IMR-90 (cell line): ENCODE data around the gene CDX1. TPM values are rescaled to one million over a fixed set of nuclear protein-coding genes. Genes with fewer than 3 reads are reported as not detected.

Experiments
- ATAC-seq: fragments of 200-7000 bp; cut with Tn5 transposase; 2 replicates; pipeline ENCODE4 v1.9.1; 2020; ENCODE audit warnings: low read depth, mild to moderate bottlenecking, moderate library complexity
- BruUV-seq: library from RNA; stranded (reverse); fragments of 400-500 nt; replicated peaks from 2 replicates; lab custom pipeline; 2021; lab: Mats Ljungman, UMichigan
- CTCF ChIA-PET: fragments of 300-600 bp; formaldehyde crosslinking; extraction: SDS; loops from one replicate; lab custom pipeline; 2021; ENCODE audit warnings: antibody characterized with exemption; lab: Yijun Ruan, JAX
- POLR2A ChIA-PET: fragments of 300-600 bp; sonication (Branson Sonifier 250); formaldehyde crosslinking; loops from one replicate; lab custom pipeline; 2022; ENCODE audit warnings: antibody characterized with exemption; ENCODE audit not compliant: unreplicated experiment; lab: Charles Lee
- DNase-seq: peaks from one replicate; pipeline ENCODE4 v3.0.0; 2013
- H2AFZ ChIP-seq: replicated peaks from 2 replicates; pipeline ENCODE3; 2013; ENCODE audit warnings: low read length, mild to moderate bottlenecking; ENCODE audit not compliant: poor library complexity
- H2AK5ac ChIP-seq: 2 replicates; pipeline ENCODE4 v1.6.1; 2013; ENCODE audit warnings: low read depth, low read length, inconsistent platforms
- H2AK9ac ChIP-seq: replicated peaks from 2 replicates; pipeline ENCODE3; 2013; ENCODE audit warnings: mild to moderate bottlenecking, low read depth, low read length, moderate library complexity; ENCODE audit not compliant: poor library complexity
- H2BK120ac ChIP-seq: 2 replicates; pipeline ENCODE4 v1.6.1; 2013; ENCODE audit warnings: low read depth, low read length, inconsistent platforms
- H2BK15ac ChIP-seq: 3 replicates; pipeline ENCODE4 v1.6.1; 2013; ENCODE audit warnings: low read depth, low read length, inconsistent platforms
- H2BK20ac ChIP-seq: 2 replicates; pipeline ENCODE4 v1.6.1; 2013; ENCODE audit warnings: low read depth, mild to moderate bottlenecking, inconsistent platforms, low read length, moderate library complexity
- H2BK5ac ChIP-seq: 2 replicates; pipeline ENCODE4 v1.6.1; 2013; ENCODE audit warnings: mild to moderate bottlenecking, low read depth, low read length, inconsistent platforms; ENCODE audit not compliant: poor library complexity, severe bottlenecking
- H3K14ac ChIP-seq: replicated peaks from 2 replicates; pipeline ENCODE4 v1.6.1; 2013; ENCODE audit warnings: low read depth, low read length, inconsistent platforms
- H3K18ac ChIP-seq: 2 replicates; pipeline ENCODE4 v1.6.1; 2013; ENCODE audit warnings: low read depth, low read length, control low read depth
- H3K23ac ChIP-seq: 2 replicates; pipeline ENCODE4 v1.6.1; 2013; ENCODE audit warnings: low read depth, low read length, inconsistent platforms
- H3K27ac ChIP-seq: 2 replicates; pipeline ENCODE4 v1.5.1; 2013; ENCODE audit warnings: mild to moderate bottlenecking, control low read depth, low read length; ENCODE audit not compliant: insufficient read depth
- H3K27me3 ChIP-seq: 2 replicates; pipeline ENCODE4 v1.6.1; 2013; ENCODE audit warnings: low read length; ENCODE audit not compliant: control insufficient read depth, insufficient read depth
- H3K36me3 ChIP-seq: 2 replicates; pipeline ENCODE4 v1.6.1; 2013; ENCODE audit warnings: low read length, mixed read lengths; ENCODE audit not compliant: control insufficient read depth, insufficient read depth
- H3K4ac ChIP-seq: 2 replicates; pipeline ENCODE4 v1.6.1; 2013; ENCODE audit warnings: low read depth, low read length, inconsistent platforms
- H3K4me1 ChIP-seq: 2 replicates; pipeline ENCODE4 v1.6.1; 2013; ENCODE audit warnings: low read length, mixed read lengths; ENCODE audit not compliant: control insufficient read depth, insufficient read depth
- H3K4me2 ChIP-seq: 2 replicates; pipeline ENCODE4 v1.6.1; 2013; ENCODE audit warnings: low read depth, mild to moderate bottlenecking, control low read depth, low read length, moderate library complexity
- H3K4me3 ChIP-seq: 2 replicates; pipeline ENCODE4 v1.5.1; 2013; ENCODE audit warnings: low read depth, mild to moderate bottlenecking, control low read depth, low read length, moderate library complexity; ENCODE audit not compliant: insufficient read depth
- H3K56ac ChIP-seq: 2 replicates; pipeline ENCODE4 v1.6.1; 2013; ENCODE audit warnings: low read length, inconsistent platforms; ENCODE audit not compliant: insufficient read depth; ENCODE audit errors: extremely low read depth
- H3K79me1 ChIP-seq, 2 experiments: 2 replicates each; pipeline ENCODE4 v1.6.1; 2013; ENCODE audit warnings: low read length in 2 of 2, inconsistent platforms in 1 of 2, low read depth in 1 of 2
- H3K9ac ChIP-seq: 2 replicates; pipeline ENCODE4 v1.6.1; 2013; ENCODE audit warnings: low read depth, low read length, control low read depth
- H3K9me1 ChIP-seq: 2 replicates; pipeline ENCODE4 v1.6.1; 2013; ENCODE audit warnings: low read length, inconsistent platforms; ENCODE audit not compliant: insufficient read depth
- H3K9me3 ChIP-seq: 2 replicates; pipeline ENCODE4 v1.6.1; 2013; ENCODE audit warnings: low read length; ENCODE audit not compliant: control insufficient read depth, insufficient read depth
- H4K20me1 ChIP-seq: 2 replicates; pipeline ENCODE4 v1.6.1; 2013; ENCODE audit warnings: low read length, inconsistent platforms; ENCODE audit not compliant: insufficient read depth
- H4K5ac ChIP-seq: 2 replicates; pipeline ENCODE4 v1.6.1; 2013; ENCODE audit warnings: mild to moderate bottlenecking, low read depth, low read length, control low read depth
- H4K8ac ChIP-seq, 2 experiments: 2 replicates each; pipeline ENCODE4 v1.6.1; 2013; ENCODE audit warnings: low read depth in 2 of 2, low read length in 2 of 2, control low read depth in 1 of 2, inconsistent platforms in 1 of 2
- H4K91ac ChIP-seq: 2 replicates; pipeline ENCODE4 v1.6.1; 2013; ENCODE audit warnings: low read depth, low read length, inconsistent platforms; ENCODE audit not compliant: insufficient read depth
- BHLHE40 ChIP-seq: fragments of 150-350 bp; IDR thresholded peaks from 2 replicates; pipeline ENCODE4 v1.6.1; 2016; ENCODE audit warnings: mild to moderate bottlenecking, low read depth, low read length
- CEBPB ChIP-seq: IDR thresholded peaks from 2 replicates; pipeline ENCODE4 v1.6.1; 2012; ENCODE audit warnings: low read depth, low read length, improper control_type of control experiment
- CHD1 ChIP-seq: IDR thresholded peaks from 2 replicates; pipeline ENCODE4 v1.6.1; 2012; ENCODE audit warnings: low read depth, low read length, improper control_type of control experiment
- FOS ChIP-seq: fragments of 150-350 bp; IDR thresholded peaks from 2 replicates; pipeline ENCODE4 v1.6.1; 2016; ENCODE audit warnings: low read depth, low read length
- MAFK ChIP-seq: IDR thresholded peaks from 2 replicates; pipeline ENCODE4 v1.6.1; 2012; ENCODE audit warnings: low read depth, low read length, improper control_type of control experiment
- MAZ ChIP-seq: IDR thresholded peaks from 2 replicates; pipeline ENCODE4 v1.6.1; 2012; ENCODE audit warnings: low read depth, mild to moderate bottlenecking, low read length, improper control_type of control experiment, moderate library complexity, borderline replicate concordance
- MXI1 ChIP-seq: IDR thresholded peaks from 2 replicates; pipeline ENCODE4 v1.6.1; 2012; ENCODE audit warnings: low read depth, mild to moderate bottlenecking, low read length, moderate library complexity, borderline replicate concordance
- POLR2A ChIP-seq: IDR thresholded peaks from 2 replicates; pipeline ENCODE4 v1.6.1; 2012; ENCODE audit warnings: mild to moderate bottlenecking, low read depth, low read length
- RCOR1 ChIP-seq: IDR thresholded peaks from 2 replicates; pipeline ENCODE4 v1.6.1; 2012; ENCODE audit warnings: mild to moderate bottlenecking, low read length, improper control_type of control experiment; ENCODE audit not compliant: insufficient replicate concordance
- RFX5 ChIP-seq: IDR thresholded peaks from 2 replicates; pipeline ENCODE4 v1.8.0; 2012; ENCODE audit warnings: low read depth, mild to moderate bottlenecking, low read length, moderate library complexity
- SMC3 ChIP-seq: fragments of 150-350 bp; IDR thresholded peaks from 2 replicates; pipeline ENCODE4 v1.6.1; 2016; ENCODE audit warnings: low read depth, mild to moderate bottlenecking, antibody characterized with exemption, low read length, moderate library complexity
- USF2 ChIP-seq: fragments of 150-350 bp; IDR thresholded peaks from 2 replicates; pipeline ENCODE4 v1.6.1; 2017; ENCODE audit warnings: mild to moderate bottlenecking, antibody characterized with exemption, low read length, low read depth
- WGBS, 2 experiments: methylation state at CpG; one replicate each; pipeline versions ENCODE4 v1.1.5 to v1.1.7; 2013; ENCODE audit warnings: missing lambda C conversion rate in 2 of 2; ENCODE audit not compliant: insufficient read length in 1 of 2; ENCODE audit errors: extremely low coverage in 2 of 2; 5-methylcytosine and 5-hydroxymethylcytosine counted together
- dilution Hi-C: fragments of 300-500 bp; cut with HindIII; formaldehyde crosslinking; loops from one replicate; pipeline ENCODE4 v1.14.3; 2018; ENCODE audit warnings: low sequenced_read_pairs; ENCODE audit not compliant: unreplicated experiment
- in situ Hi-C: fragments of 300-500 bp; cut with MboI; formaldehyde crosslinking; loops from 3 replicates; pipeline ENCODE4 v1.14.3; 2019; ENCODE audit warnings: low sequenced_read_pairs, inconsistent platforms, mixed read lengths
- intact Hi-C: fragments of 100-400 bp; cut with micrococcal nuclease; formaldehyde crosslinking; loops from 2 replicates; pipeline ENCODE4 v1.10.0; 2022
- polyA plus RNA-seq, 3 experiments: library from polyadenylated mRNA; depleted of rRNA; stranded (reverse); fragments of >200 nt; gene quantifications; 2 replicates each; pipeline ENCODE4 v1.2.3, GENCODE V29; 2012; ENCODE audit warnings: low replicate concordance in 1 of 3
- total RNA-seq: library from RNA; depleted of rRNA; stranded (reverse); fragments of >200 nt; gene quantifications from 2 replicates; pipeline ENCODE4 v1.2.3, GENCODE V29; 2012
- TF ChIP-seq, protein P1 (sequence below): conservative IDR thresholded peaks from 2 replicates; pipeline ENCODE4 v1.5.1; 2012; ENCODE audit warnings: mild to moderate bottlenecking, low read depth, low read length, improper control_type of control experiment

The CDX1 gene
- total and polyA plus RNA-seq, 2 of the 4 experiments (the other 2 are of a cell fraction) = 0.18 to 0.24 TPM

GRCh38 chr5:150206098-150206778 lies 39.7 kb downstream of the CDX1 start:
- dilution Hi-C loops = no loop called here
- CTCF ChIA-PET = interaction anchor here (0.5 to 1.5 kb wide), 5 partner anchors 12 to 70 kb away, joined by 3 to 5 read pairs (median 3); no protein-coding TSS in a partner anchor
- no peak overlapping the region for H2BK120ac ChIP-seq
- H2AK5ac ChIP-seq = no peak overlapping the region
- H3K9me3 ChIP-seq = no peaks in the 10 kb centered on the region
- H3K4me1 ChIP-seq = peaks cover 11% of the 10 kb centered on the region
- no peak overlapping the region for H2BK5ac ChIP-seq
- no peak overlapping the region for H3K18ac ChIP-seq
- no peak overlapping the region for H3K14ac ChIP-seq
- no TSS peak for BruUV-seq
- no peak overlapping the region for H4K5ac ChIP-seq
- H3K4me2 ChIP-seq = no peak overlapping the region
- no peaks in the 10 kb centered on the region; the same call in 1 of the 2 replicates for H3K27me3 ChIP-seq
- no peak overlapping the region for H2AFZ ChIP-seq
- H3K9me1 ChIP-seq = peaks cover 6% of the 10 kb centered on the region; the same call in 1 of the 2 replicates
- no peaks in the 10 kb centered on the region for H4K20me1 ChIP-seq
- H3K4ac ChIP-seq = peak overlapping the region; percentile 8; the same call in 1 of the 2 replicates
- H4K8ac ChIP-seq = no peak overlapping the region
- intact Hi-C loops = no loop called here
- no peaks in the 10 kb centered on the region for H3K79me1 ChIP-seq
- H2BK15ac ChIP-seq = no peak overlapping the region
- no peak overlapping the region for H2AK9ac ChIP-seq
- no peak overlapping the region for H3K23ac ChIP-seq
- DNase-seq = no peak
- TF ChIP-seq CEBPB = no peak
- TF ChIP-seq BHLHE40 = no peak
- no peak for TF ChIP-seq USF2
- no peak for TF ChIP-seq RFX5
- no peak for TF ChIP-seq CHD1
- TF ChIP-seq RCOR1 = no peak
- TF ChIP-seq MAZ = no peak
- TF ChIP-seq FOS = no peak
- TF ChIP-seq SMC3 = no peak
- no peak for TF ChIP-seq MAFK
- TF ChIP-seq, protein P1, sequence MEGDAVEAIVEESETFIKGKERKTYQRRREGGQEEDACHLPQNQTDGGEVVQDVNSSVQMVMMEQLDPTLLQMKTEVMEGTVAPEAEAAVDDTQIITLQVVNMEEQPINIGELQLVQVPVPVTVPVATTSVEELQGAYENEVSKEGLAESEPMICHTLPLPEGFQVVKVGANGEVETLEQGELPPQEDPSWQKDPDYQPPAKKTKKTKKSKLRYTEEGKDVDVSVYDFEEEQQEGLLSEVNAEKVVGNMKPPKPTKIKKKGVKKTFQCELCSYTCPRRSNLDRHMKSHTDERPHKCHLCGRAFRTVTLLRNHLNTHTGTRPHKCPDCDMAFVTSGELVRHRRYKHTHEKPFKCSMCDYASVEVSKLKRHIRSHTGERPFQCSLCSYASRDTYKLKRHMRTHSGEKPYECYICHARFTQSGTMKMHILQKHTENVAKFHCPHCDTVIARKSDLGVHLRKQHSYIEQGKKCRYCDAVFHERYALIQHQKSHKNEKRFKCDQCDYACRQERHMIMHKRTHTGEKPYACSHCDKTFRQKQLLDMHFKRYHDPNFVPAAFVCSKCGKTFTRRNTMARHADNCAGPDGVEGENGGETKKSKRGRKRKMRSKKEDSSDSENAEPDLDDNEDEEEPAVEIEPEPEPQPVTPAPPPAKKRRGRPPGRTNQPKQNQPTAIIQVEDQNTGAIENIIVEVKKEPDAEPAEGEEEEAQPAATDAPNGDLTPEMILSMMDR = no peak
- TF ChIP-seq MXI1 = no peak
- TF ChIP-seq POLR2A = no peak
- H3K56ac ChIP-seq = no peak overlapping the region
- no peak overlapping the region for H2BK20ac ChIP-seq
- no peak overlapping the region for H3K9ac ChIP-seq
- WGBS, 2 experiments = no CpG with 5 or more reads among the region's 6 CpGs
- POLR2A ChIA-PET = no interaction called here
- in situ Hi-C loops = loop anchor here (5.0 to 25.0 kb wide), 2 partner anchors 34 to 569 kb away; no protein-coding TSS in a partner anchor
- H4K91ac ChIP-seq = no peak overlapping the region
- no peak overlapping the region for H3K4me3 ChIP-seq
- no peaks in the 10 kb centered on the region for H3K36me3 ChIP-seq
- ATAC-seq = no peak
- no peak overlapping the region for H3K27ac ChIP-seq
